HCT116 (cell line): ENCODE measurements around the gene CYSLTR2. TPM values are rescaled to one million over a fixed set of nuclear protein-coding genes. Genes with fewer than 3 reads are reported as not detected.

Source experiments
- ATAC-seq: fragments of 200-7000 bp; cut with Tn5 transposase; 2 replicates; pipeline ENCODE4 v1.9.1; 2020; ENCODE audit warnings: mild to moderate bottlenecking, moderate library complexity
- BruUV-seq: library from RNA; stranded (reverse); fragments of 400-500 nt; replicated peaks from 2 replicates; lab custom pipeline; 2021; lab: Mats Ljungman, UMichigan
- CTCF ChIA-PET: fragments of 300-600 bp; sonication (Branson Sonifier 250); formaldehyde crosslinking; loops from one replicate; lab custom pipeline; 2021; ENCODE audit warnings: antibody characterized with exemption; lab: Charles Lee
- POLR2A ChIA-PET: fragments of 300-600, 350-600 bp; sonication (Branson Sonifier 250); formaldehyde crosslinking; loops from one replicate; lab custom pipeline; 2021; ENCODE audit warnings: antibody characterized with exemption; lab: Charles Lee
- RAD21 ChIA-PET, 2 experiments: fragments of 300-600 bp; sonication (Branson Sonifier 250); formaldehyde crosslinking; loops; one replicate each; lab custom pipeline; 2023; ENCODE audit warnings: low total read pairs in 2 of 2; ENCODE audit not compliant: uncharacterized antibody in 2 of 2, unreplicated experiment in 2 of 2, low non-redundant PET in 1 of 2; lab: Charles Lee
- DNase-seq: peaks from one replicate; pipeline ENCODE4 v3.0.0-alpha.2; 2010; ENCODE audit warnings: low read depth, low spot score
- H2AFZ ChIP-seq: fragments of 200-600 bp; shearing (Covaris generic), sonication (generic); 2 replicates; pipeline ENCODE4 v1.6.1; 2017; ENCODE audit warnings: low read depth, mixed run types, mixed read lengths, antibody characterized with exemption, low read length; ENCODE audit not compliant: poor library complexity, severe bottlenecking
- H3K27ac ChIP-seq: 2 replicates; pipeline ENCODE4 v1.5.1; 2012; ENCODE audit warnings: low read depth, low read length
- H3K27me3 ChIP-seq: fragments of 200-600 bp; sonication (generic); 2 replicates; pipeline ENCODE4 v1.6.1; 2016; ENCODE audit warnings: mixed run types, low read length, mixed read lengths; ENCODE audit not compliant: insufficient read depth
- H3K36me3 ChIP-seq, 2 experiments: fragments of 200-500 bp in 1 of 2; fragments of 200-600 bp in 1 of 2; sonication (Bioruptor generic) in 1 of 2; sonication (generic) in 1 of 2; 2 replicates each; pipeline versions ENCODE4 v1.5.1 to v1.6.1; 2014 to 2016; ENCODE audit warnings: low read length in 2 of 2, inconsistent platforms in 1 of 2, mixed read lengths in 1 of 2, mixed run types in 1 of 2; ENCODE audit not compliant: insufficient read depth in 2 of 2, control insufficient read depth in 1 of 2
- H3K4me1 ChIP-seq, 2 experiments: fragments of 200-600 bp in 1 of 2; sonication (generic) in 1 of 2; 2 replicates each; pipeline versions ENCODE4 v1.5.1 to v1.6.1; 2012 to 2017; ENCODE audit warnings: low read length in 2 of 2, inconsistent platforms in 1 of 2, mild to moderate bottlenecking in 1 of 2, mixed read lengths in 1 of 2, mixed run types in 1 of 2, moderate library complexity in 1 of 2; ENCODE audit not compliant: insufficient read depth in 2 of 2, control insufficient read depth in 1 of 2
- H3K4me2 ChIP-seq: fragments of 200-600 bp; sonication (generic); 2 replicates; pipeline ENCODE4 v1.6.1; 2017; ENCODE audit warnings: mixed run types, low read length, mixed read lengths
- H3K4me3 ChIP-seq, 2 experiments: fragments of 200-600 bp in 1 of 2; sonication (generic) in 1 of 2; replicated peaks in 1 of 2; 2 replicates each; pipeline ENCODE4 v1.5.1; 2011 to 2016; ENCODE audit warnings: low read length in 2 of 2, control low read depth in 1 of 2, low read depth in 1 of 2, mild to moderate bottlenecking in 1 of 2, mixed read lengths in 1 of 2, mixed run types in 1 of 2
- H3K79me2 ChIP-seq: fragments of 200-600 bp; sonication (generic); 2 replicates; pipeline ENCODE4 v1.6.1; 2017; ENCODE audit warnings: mild to moderate bottlenecking, mixed run types, low read length, moderate library complexity, mixed read lengths; ENCODE audit not compliant: insufficient read depth
- H3K9ac ChIP-seq: fragments of 200-600 bp; sonication (generic); 2 replicates; pipeline ENCODE4 v1.6.1; 2016; ENCODE audit warnings: low read length, mixed read lengths
- H3K9me2 ChIP-seq: fragments of 200-600 bp; sonication (generic), shearing (Covaris generic); 2 replicates; pipeline ENCODE4 v1.6.1; 2017; ENCODE audit warnings: mixed run types, mild to moderate bottlenecking, moderate library complexity; ENCODE audit not compliant: insufficient read depth
- H3K9me3 ChIP-seq, 2 experiments: fragments of 200-500 bp in 1 of 2; fragments of 200-600 bp in 1 of 2; sonication (Bioruptor generic) in 1 of 2; sonication (generic) in 1 of 2; 2 replicates each; pipeline ENCODE4 v1.6.1; 2014 to 2017; ENCODE audit warnings: low read length in 2 of 2, mixed read lengths in 2 of 2, inconsistent platforms in 1 of 2, low read depth in 1 of 2, mild to moderate bottlenecking in 1 of 2, mixed run types in 1 of 2, moderate library complexity in 1 of 2; ENCODE audit not compliant: control insufficient read depth in 1 of 2, insufficient read depth in 1 of 2
- H4K20me1 ChIP-seq: fragments of 200-600 bp; sonication (generic), shearing (Covaris generic); 2 replicates; pipeline ENCODE4 v1.6.1; 2017; ENCODE audit warnings: mixed run types, mild to moderate bottlenecking, moderate library complexity; ENCODE audit not compliant: insufficient read depth
- JUND ChIP-seq: IDR thresholded peaks from 2 replicates; pipeline ENCODE4 v1.6.1; 2012
- RAD21 ChIP-seq: IDR thresholded peaks from 2 replicates; pipeline ENCODE4 v1.6.1; 2012; ENCODE audit warnings: low read depth, mild to moderate bottlenecking
- REST ChIP-seq: IDR thresholded peaks from 2 replicates; pipeline ENCODE4 v1.6.1; 2012; ENCODE audit warnings: low read depth
- SIN3A ChIP-seq: IDR thresholded peaks from 2 replicates; pipeline ENCODE4 v1.6.1; 2012; ENCODE audit warnings: low read depth
- ZFX ChIP-seq: fragments of 450-650 bp; IDR thresholded peaks from 2 replicates; pipeline ENCODE4 v1.6.1; 2017
- intact Hi-C: fragments of 100-400 bp; cut with micrococcal nuclease; formaldehyde crosslinking; loops from 2 replicates; pipeline ENCODE4 v1.10.0; 2022
- total RNA-seq: library from RNA; stranded (reverse); gene quantifications from one replicate; pipeline ENCODE4 v1.2.1, GENCODE V29; 2021; ENCODE audit not compliant: unreplicated experiment

Gene CYSLTR2
- total RNA-seq, 1 experiment from 2014 or later, result not detected

GRCh38 chr13:48749699-48750473 lies 96.2 kb downstream of the CYSLTR2 start (continued):
- TF ChIP-seq ZFX, result no peak
- TF ChIP-seq JUND, result peak; percentile 98
- TF ChIP-seq RAD21, result peak; percentile 47
- TF ChIP-seq REST, result no peak

DNA sequence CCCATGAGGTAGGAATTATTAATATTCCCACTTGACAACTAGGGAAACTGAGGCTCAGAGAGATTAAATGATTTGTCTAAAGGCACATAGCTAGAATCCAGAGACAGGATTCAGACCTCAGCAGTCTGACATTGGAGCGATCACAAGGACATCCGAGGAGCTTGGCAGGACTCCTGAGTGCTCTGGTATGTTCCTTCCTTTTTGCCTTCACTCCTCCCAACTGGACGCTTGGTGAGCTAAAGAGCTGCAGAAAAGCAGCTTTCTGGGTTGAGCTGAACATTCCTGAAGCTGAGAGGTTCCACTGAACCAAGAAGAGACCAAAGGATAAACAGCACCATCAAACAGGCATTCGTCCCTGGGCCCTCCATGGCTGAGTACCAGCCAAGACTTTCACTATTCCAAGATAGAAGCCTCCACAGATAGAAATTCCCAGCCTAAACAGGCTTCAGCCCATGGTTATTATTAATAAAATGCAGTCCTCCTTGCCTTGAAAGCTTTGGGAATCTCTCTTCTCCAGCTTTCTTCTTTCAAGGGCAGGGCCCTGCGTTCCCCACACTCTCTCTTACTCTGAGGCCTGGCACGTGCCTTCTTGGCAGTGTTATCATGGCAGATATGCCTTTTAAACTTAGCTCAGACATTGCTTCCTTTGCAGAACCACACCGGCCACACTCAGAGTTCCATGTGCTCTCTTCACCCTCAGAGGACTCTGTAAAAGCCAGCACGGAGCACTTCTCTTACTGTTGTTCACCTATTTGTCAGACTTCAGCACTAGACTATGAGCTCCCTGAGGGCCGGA lies 97.1 kb downstream of the CYSLTR2 start:
- RAD21 ChIA-PET, result interaction anchor here in 1 of 2 experiments (1.1 kb wide), 1 partner anchor 16 kb away, joined by 3 read pairs; no protein-coding TSS in a partner anchor
- H3K9me2 ChIP-seq, result no peaks in the 10 kb centered on the region
- peak overlapping the region; percentile 75 for H2AFZ ChIP-seq
- H4K20me1 ChIP-seq, result no peaks in the 10 kb centered on the region
- CTCF ChIA-PET, result interaction anchor here (1.1 to 1.3 kb wide), 3 partner anchors 18 to 154 kb away, joined by 3 to 4 read pairs (median 3); no protein-coding TSS in a partner anchor
- no peak for DNase-seq
- POLR2A ChIA-PET, result no interaction called here
- ATAC-seq, result no peak
- no peak for TF ChIP-seq SIN3A
- 0 out of 2 replicates have a peak, but pooled peaks have one; percentile 9 for TF ChIP-seq ZFX
- BruUV-seq, result no TSS peak
- no peaks in the 10 kb centered on the region for H3K36me3 ChIP-seq
- no peak overlapping the region for H3K4me3 ChIP-seq
- H3K27me3 ChIP-seq, result no peaks in the 10 kb centered on the region
- H3K9ac ChIP-seq, result no peak overlapping the region
- no peak overlapping the region for H3K27ac ChIP-seq
- peaks cover 12 to 27% of the 10 kb centered on the region in 2 experiments for H3K4me1 ChIP-seq
- H3K9me3 ChIP-seq, result no peaks in the 10 kb centered on the region
- intact Hi-C loops, result loop anchor here (1.0 kb wide), 1 partner anchor 17 kb away; no protein-coding TSS in a partner anchor
- peak overlapping the region; percentile 62 for H3K4me2 ChIP-seq
- no peaks in the 10 kb centered on the region for H3K79me2 ChIP-seq
